Esophagus (tissue), 2 donors: ENCODE data around the gene CHD5. TPM values are rescaled to one million over a fixed set of nuclear protein-coding genes. Genes with fewer than 3 reads are reported as not detected.
A peak's percentile ranks its signal among the peaks of the same experiment; 100 is the strongest.

Experiments used
- H3K27ac ChIP-seq, 2 donors: one replicate each; pipeline ENCODE4 v1.5.1; 2013; ENCODE audit warnings: low read depth in 2 of 2, mild to moderate bottlenecking in 2 of 2, inconsistent platforms in 1 of 2, low read length in 1 of 2, moderate library complexity in 1 of 2
- H3K27me3 ChIP-seq, 2 donors: one replicate each; pipeline ENCODE4 v1.6.1; 2013; ENCODE audit warnings: low read length in 2 of 2, control low read depth in 1 of 2, mild to moderate bottlenecking in 1 of 2; ENCODE audit not compliant: insufficient read depth in 2 of 2, control insufficient read depth in 1 of 2
- H3K36me3 ChIP-seq, 2 donors: one replicate each; pipeline ENCODE4 v1.6.1; 2013; ENCODE audit warnings: low read length in 1 of 2; ENCODE audit not compliant: control insufficient read depth in 2 of 2, insufficient read depth in 2 of 2
- H3K4me1 ChIP-seq, 2 donors: one replicate each; pipeline ENCODE4 v1.6.1; 2013; ENCODE audit warnings: low read length in 1 of 2; ENCODE audit not compliant: control insufficient read depth in 2 of 2, insufficient read depth in 2 of 2
- H3K4me3 ChIP-seq, 2 donors: one replicate each; pipeline ENCODE4 v1.5.1; 2013; ENCODE audit warnings: low read length in 2 of 2, mild to moderate bottlenecking in 2 of 2, low read depth in 1 of 2, moderate library complexity in 1 of 2
- H3K9me3 ChIP-seq, 2 donors: one replicate each; pipeline ENCODE4 v1.6.1; 2013; ENCODE audit warnings: mild to moderate bottlenecking in 2 of 2, low read depth in 1 of 2, low read length in 1 of 2, moderate library complexity in 1 of 2; ENCODE audit not compliant: control insufficient read depth in 2 of 2, insufficient read depth in 1 of 2
- WGBS, 2 donors: extraction: QIAGEN DNeasy Blood & Tissue Kit; methylation state at CpG; one replicate each; pipeline ENCODE4 v1.1.7; 2013; 5-methylcytosine and 5-hydroxymethylcytosine counted together
- polyA plus RNA-seq, 2 donors: library from polyadenylated mRNA; stranded (reverse); fragments of 200-250 nt; gene quantifications; one replicate each; pipeline ENCODE4 v1.2.3, GENCODE V29; 2013
- donor health status: healthy with polysubstance abuse.
- donor health status: Bipolar disorder and iron deficiency.

The CHD5 gene
- polyA plus RNA-seq, 2 donors, result 0.16 to 0.26 TPM

GRCh38 chr1:6162341-6162740, 17.8 kb downstream of the CHD5 start:
- Histone ChIP-seq H3K4me1 (peaks cover 0 to 5% of the 10 kb centered on the region in 2 donors), H3K27me3 (no peaks in the 10 kb centered on the region), H3K4me3 (no peak overlapping the region), H3K36me3 (no peaks in the 10 kb centered on the region), H3K27ac (no peak overlapping the region), H3K9me3 (peaks cover 0 to 2% of the 10 kb centered on the region in 2 donors)
- 72 to 74% methylated on average over 7 of the region's 7 CpGs for WGBS, 2 donors

- 59 to 63% methylated on average over 8 of the region's 8 CpGs for WGBS, 2 donors
- H3K4me3 ChIP-seq, result no peak overlapping the region
- H3K4me1 ChIP-seq, result peaks cover 0 to 10% of the 10 kb centered on the region in 2 donors
- no peak overlapping the region for H3K27ac ChIP-seq
- no peaks in the 10 kb centered on the region for H3K27me3 ChIP-seq
- no peaks in the 10 kb centered on the region for H3K36me3 ChIP-seq
- H3K9me3 ChIP-seq, result peaks cover 0 to 2% of the 10 kb centered on the region in 2 donors
Observed at GRCh38 chr1:6158181-6158580, 21.9 kb downstream of the CHD5 start.

- WGBS, 2 donors, result 37 to 41% methylated on average over 15 of the region's 15 CpGs
- peak overlapping the region in 1 of 2 donors; percentile 36 for H3K27ac ChIP-seq
Observed at GRCh38 chr1:6157528-6158174, 22.5 kb downstream of the CHD5 start.

GRCh38 chr1:6157132-6157527, 23.0 kb downstream of the CHD5 start:
- H3K27me3 ChIP-seq, result no peaks in the 10 kb centered on the region
- H3K9me3 ChIP-seq, result peaks cover 0 to 2% of the 10 kb centered on the region in 2 donors
- no peak overlapping the region for H3K4me3 ChIP-seq
- WGBS, 2 donors, result 51 to 57% methylated on average over 2 of the region's 2 CpGs
- H3K4me1 ChIP-seq, result peaks cover 0 to 10% of the 10 kb centered on the region in 2 donors
- H3K27ac ChIP-seq, result no peak overlapping the region
- no peaks in the 10 kb centered on the region for H3K36me3 ChIP-seq

More at GRCh38 chr1:6157528-6158174, 22.5 kb downstream of the CHD5 start:
- Histone ChIP-seq H3K27me3 (no peaks in the 10 kb centered on the region), H3K4me3 (no peak overlapping the region), H3K9me3 (peaks cover 0 to 2% of the 10 kb centered on the region in 2 donors), H3K4me1 (peaks cover 0 to 10% of the 10 kb centered on the region in 2 donors), H3K36me3 (no peaks in the 10 kb centered on the region)

- Histone ChIP-seq H3K4me1 (peaks cover 0 to 10% of the 10 kb centered on the region in 2 donors), H3K27ac (no peak overlapping the region), H3K27me3 (no peaks in the 10 kb centered on the region), H3K36me3 (no peaks in the 10 kb centered on the region), H3K9me3 (peaks cover 0 to 2% of the 10 kb centered on the region in 2 donors), H3K4me3 (no peak overlapping the region)
- 82 to 86% methylated on average over 26 of the region's 26 CpGs for WGBS, 2 donors
Observed at GRCh38 chr1:6154525-6155319, 25.4 kb downstream of the CHD5 start.

GRCh38 chr1:6152882-6153281, 27.2 kb downstream of the CHD5 start:
- peaks cover 6 to 11% of the 10 kb centered on the region in 2 donors for H3K4me1 ChIP-seq
- H3K27me3 ChIP-seq, result peaks cover 0 to 2% of the 10 kb centered on the region in 2 donors
- H3K9me3 ChIP-seq, result no peaks in the 10 kb centered on the region
- 77 to 82% methylated on average over 7 of the region's 7 CpGs for WGBS, 2 donors
- H3K4me3 ChIP-seq, result no peak overlapping the region
- no peak overlapping the region for H3K27ac ChIP-seq
- H3K36me3 ChIP-seq, result no peaks in the 10 kb centered on the region

- no peak overlapping the region for H3K27ac ChIP-seq
- no peaks in the 10 kb centered on the region for H3K36me3 ChIP-seq
- no peaks in the 10 kb centered on the region for H3K9me3 ChIP-seq
- peaks cover 6 to 7% of the 10 kb centered on the region in 2 donors for H3K4me1 ChIP-seq
- WGBS, 2 donors, result 81 to 89% methylated on average over 11 of the region's 11 CpGs
- no peak overlapping the region for H3K4me3 ChIP-seq
- peaks cover 0 to 2% of the 10 kb centered on the region in 2 donors for H3K27me3 ChIP-seq
Observed at GRCh38 chr1:6152181-6152580, 27.9 kb downstream of the CHD5 start.

- Histone ChIP-seq H3K4me3 (no peak overlapping the region), H3K27ac (no peak overlapping the region), H3K9me3 (no peaks in the 10 kb centered on the region), H3K36me3 (no peaks in the 10 kb centered on the region), H3K4me1 (peaks cover 3 to 6% of the 10 kb centered on the region in 2 donors), H3K27me3 (peaks cover 0 to 2% of the 10 kb centered on the region in 2 donors)
- 80 to 81% methylated on average over 9 of the region's 9 CpGs for WGBS, 2 donors
Observed at GRCh38 chr1:6151291-6151822, 28.8 kb downstream of the CHD5 start.

GRCh38 chr1:6150006-6150938, 29.8 kb downstream of the CHD5 start:
- H3K4me3 ChIP-seq, result no peak overlapping the region
- H3K27me3 ChIP-seq, result peaks cover 0 to 2% of the 10 kb centered on the region in 2 donors
- no peaks in the 10 kb centered on the region for H3K36me3 ChIP-seq
- H3K9me3 ChIP-seq, result no peaks in the 10 kb centered on the region
- 83 to 91% methylated on average over 11 of the region's 11 CpGs for WGBS, 2 donors
- H3K27ac ChIP-seq, result no peak overlapping the region
- H3K4me1 ChIP-seq, result peaks cover 3 to 6% of the 10 kb centered on the region in 2 donors
